Activated CD8-positive, alpha-beta memory T cell treated with anti-CD3 and anti-CD28 coated beads, Interleukin-2, amount 50 U/mL, for 24 hours (primary cell): ENCODE data around the gene CUL4A.
"Not testable (repeated sequence)": the region's sequence is repeated elsewhere in the genome, so short reads cannot be mapped to it uniquely, and the experiment has no call there.

Experiments used
- DNase-seq: peaks from one replicate; pipeline ENCODE4 v3.0.0-alpha.2; 2020; ENCODE audit errors: extremely low read depth

Gene CUL4A

GRCh38 chr13:113292021-113292862 lies 82.8 kb downstream of the CUL4A start:
- no peak for DNase-seq

- DNase-seq = no peak
Observed at GRCh38 chr13:113293686-113294085, 84.3 kb downstream of the CUL4A start.

DNA sequence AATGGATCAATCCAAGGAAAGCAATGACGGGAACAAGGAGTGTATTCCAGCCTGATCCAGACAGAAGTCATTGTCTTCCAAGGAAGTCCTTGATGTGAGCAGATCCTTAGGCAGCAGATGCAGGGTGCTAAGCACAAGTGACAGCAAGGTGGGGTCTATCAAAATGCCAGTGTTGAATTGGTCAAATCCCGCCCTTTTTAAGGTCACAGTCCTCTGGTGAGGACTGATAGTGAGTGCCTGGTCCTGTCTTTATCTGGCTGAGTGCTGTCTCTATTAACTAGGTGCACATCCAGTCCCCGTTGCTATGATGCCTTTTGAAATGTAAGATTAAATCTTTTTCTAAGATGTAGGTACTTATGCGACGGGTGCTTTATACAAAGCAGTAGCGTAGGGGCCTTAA lies 86.4 kb downstream of the CUL4A start:
- no peak for DNase-seq

DNA sequence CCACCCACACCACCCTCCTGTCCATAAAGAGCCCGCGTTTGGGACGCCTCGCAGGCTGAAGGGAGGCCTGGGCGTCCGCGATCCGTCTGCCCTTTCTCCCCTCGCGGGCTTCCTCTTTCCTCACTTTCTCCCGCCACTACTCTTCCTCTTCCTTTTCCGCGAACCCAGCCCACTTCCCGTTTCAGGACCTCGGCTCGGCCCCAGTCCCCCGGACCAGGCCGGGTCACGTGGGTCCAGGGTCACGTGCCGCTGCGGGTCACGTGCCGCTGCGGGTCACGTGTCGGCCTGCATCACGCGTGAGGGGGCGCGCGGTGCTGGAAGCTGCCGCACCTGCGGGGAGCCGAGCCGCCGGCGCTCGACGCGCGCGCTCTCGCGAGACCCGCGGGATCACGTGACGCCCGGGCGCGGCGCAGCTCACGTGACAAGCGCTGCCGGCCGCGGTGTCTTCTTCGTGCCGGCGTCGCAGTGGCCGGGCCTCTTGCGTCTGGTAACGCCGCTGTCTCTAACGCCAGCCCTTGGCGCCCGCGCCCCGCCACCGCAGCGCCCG lies 87.5 kb downstream of the CUL4A start, which contains the start of gene LAMP1:
Gene LAMP1 (plus strand): TSS at position 417 of the 547 bp plus-strand sequence. CDS start 196 bp downstream, outside the sequence.
- peak; percentile 93 for DNase-seq

DNA sequence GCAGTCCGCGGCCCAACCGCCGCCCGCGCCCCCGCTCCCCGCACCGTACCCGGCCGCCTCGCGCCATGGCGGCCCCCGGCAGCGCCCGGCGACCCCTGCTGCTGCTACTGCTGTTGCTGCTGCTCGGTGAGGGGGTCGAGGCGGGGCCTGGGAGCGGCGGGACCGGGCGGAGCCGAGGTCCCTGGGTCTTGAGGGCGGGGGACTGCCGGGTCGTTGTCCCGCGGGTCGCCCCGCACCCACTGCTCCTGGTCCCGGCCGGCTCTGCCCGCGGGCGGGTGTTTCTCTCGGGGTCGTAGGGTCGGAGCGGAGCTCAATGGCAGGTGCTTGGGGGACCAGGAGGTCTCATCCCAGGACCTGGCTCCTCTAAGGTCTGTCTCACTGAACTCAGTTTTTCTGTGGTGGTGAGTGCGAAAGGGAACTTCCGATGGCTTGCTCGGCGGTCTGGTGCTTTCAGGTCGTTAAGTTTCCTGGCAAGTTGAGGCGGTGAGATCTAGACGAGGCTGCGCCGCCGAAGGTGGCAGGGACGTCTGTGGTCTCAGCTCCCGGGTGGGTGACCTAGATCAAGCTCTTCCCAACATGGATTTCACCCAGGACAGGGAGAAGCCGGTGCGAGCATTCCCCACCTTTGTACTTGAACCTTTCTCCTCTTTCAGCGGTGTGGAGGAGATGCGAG lies 88.1 kb downstream of the CUL4A start:
- peak; percentile 18 for DNase-seq

- DNase-seq = no peak
Observed at GRCh38 chr13:113298043-113298945, 88.9 kb downstream of the CUL4A start.

DNA sequence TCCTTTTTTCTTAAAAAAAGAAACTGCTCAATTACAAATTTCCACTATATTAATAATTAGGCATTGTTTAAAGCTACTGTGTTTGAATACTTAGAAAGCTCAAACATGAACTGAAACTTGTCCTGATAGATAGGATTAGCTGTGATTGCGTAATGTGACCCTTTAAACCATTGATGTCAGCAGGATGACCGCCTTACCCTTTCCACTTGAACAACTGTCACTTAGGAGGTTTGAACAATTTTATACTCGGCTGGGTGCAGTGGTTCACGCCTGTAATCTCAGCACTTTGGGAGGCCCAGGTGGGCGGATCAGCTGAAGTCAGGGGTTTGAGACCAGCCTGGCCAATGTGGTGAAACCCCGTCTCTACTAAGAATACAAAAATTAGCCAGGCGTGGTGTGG lies 90.5 kb downstream of the CUL4A start:
- DNase-seq = no peak

DNA sequence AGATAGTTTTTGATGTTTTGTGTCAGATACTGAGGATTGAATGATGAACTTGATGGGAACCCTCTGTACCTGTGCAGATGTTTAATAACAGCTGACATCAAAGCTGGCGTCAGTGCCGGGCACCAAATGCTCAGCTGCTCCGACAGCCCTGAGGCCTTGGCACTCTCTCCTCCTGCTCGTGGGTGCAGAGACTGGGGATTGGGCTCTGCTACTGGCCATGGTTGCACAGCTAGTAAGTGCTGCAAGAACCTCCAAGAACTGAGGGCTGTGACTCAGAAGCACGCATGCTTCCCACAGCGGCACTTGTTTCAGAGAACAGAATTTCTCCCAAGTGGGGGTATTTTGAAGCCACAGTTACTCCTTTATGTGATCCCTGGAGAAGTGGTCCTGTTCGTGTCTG lies 93.6 kb downstream of the CUL4A start:
- no peak for DNase-seq

GRCh38 chr13:113304121-113304520 lies 94.7 kb downstream of the CUL4A start:
- no peak for DNase-seq

- no peak for DNase-seq
Observed at GRCh38 chr13:113305208-113305607, 95.8 kb downstream of the CUL4A start.

GRCh38 chr13:113307491-113307890 lies 98.1 kb downstream of the CUL4A start:
- no peak for DNase-seq

DNA sequence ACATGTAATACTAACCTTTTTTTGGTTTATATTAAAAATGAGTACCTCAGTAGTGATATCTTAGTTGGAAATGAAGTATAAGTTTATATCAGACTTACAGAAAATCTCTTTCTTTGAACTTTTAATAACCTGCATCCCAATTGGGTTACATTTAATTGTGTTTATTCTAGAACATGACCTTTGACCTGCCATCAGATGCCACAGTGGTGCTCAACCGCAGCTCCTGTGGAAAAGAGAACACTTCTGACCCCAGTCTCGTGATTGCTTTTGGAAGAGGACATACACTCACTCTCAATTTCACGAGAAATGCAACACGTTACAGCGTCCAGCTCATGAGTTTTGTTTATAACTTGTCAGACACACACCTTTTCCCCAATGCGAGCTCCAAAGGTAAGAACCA lies 100.1 kb downstream of the CUL4A start:
- DNase-seq = no peak

- DNase-seq = not testable (repeated sequence)
Observed at GRCh38 chr13:113314112-113314511, 104.7 kb downstream of the CUL4A start.

DNA sequence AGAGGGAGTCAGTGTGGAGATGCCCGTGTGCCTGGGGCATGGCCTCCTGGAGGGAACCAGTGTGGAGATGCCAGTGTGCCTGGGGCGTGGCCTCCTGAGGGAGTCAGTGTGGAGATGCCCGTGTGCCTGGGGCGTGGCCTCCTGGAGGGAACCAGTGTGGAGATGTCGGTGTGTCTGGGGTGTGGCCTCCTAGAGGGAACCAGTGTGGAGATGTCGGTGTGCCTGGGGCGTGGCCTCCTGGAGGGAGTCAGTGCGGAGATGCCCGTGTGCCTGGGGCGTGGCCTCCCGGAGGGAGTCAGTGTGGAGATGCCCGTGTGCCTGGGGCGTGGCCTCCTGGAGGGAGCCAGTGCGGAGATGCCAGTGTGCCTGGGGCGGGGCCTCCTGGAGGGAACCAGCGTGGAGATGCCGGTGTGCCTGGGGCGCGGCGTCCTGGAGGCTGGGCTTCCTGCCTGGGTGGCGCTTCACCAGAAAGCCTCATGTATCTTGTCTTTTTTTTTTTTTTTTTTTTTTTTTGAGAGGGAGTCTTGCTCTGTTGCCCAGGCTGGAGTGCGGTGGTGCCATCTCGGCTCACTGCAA lies 105.6 kb downstream of the CUL4A start:
- DNase-seq = not testable (repeated sequence)

GRCh38 chr13:113315992-113316391 lies 106.6 kb downstream of the CUL4A start:
- DNase-seq = no peak
